22Rv1 (cell line): Measurements from ENCODE around the gene ZFYVE21.

Experiments
- ZFX ChIP-seq: fragments of 450-650 bp; IDR thresholded peaks from 2 replicates; pipeline ENCODE4 v1.6.1; 2017; ENCODE audit warnings: antibody characterized with exemption, borderline replicate concordance
- TF ChIP-seq, protein P1 (sequence below): fragments of 450-650 bp; IDR thresholded peaks from 2 replicates; pipeline ENCODE4 v1.5.1; 2017; ENCODE audit warnings: mild to moderate bottlenecking

GRCh38 chr14:103753774-103754173 lies 38.2 kb downstream of the ZFYVE21 start:
- TF ChIP-seq, protein P1, sequence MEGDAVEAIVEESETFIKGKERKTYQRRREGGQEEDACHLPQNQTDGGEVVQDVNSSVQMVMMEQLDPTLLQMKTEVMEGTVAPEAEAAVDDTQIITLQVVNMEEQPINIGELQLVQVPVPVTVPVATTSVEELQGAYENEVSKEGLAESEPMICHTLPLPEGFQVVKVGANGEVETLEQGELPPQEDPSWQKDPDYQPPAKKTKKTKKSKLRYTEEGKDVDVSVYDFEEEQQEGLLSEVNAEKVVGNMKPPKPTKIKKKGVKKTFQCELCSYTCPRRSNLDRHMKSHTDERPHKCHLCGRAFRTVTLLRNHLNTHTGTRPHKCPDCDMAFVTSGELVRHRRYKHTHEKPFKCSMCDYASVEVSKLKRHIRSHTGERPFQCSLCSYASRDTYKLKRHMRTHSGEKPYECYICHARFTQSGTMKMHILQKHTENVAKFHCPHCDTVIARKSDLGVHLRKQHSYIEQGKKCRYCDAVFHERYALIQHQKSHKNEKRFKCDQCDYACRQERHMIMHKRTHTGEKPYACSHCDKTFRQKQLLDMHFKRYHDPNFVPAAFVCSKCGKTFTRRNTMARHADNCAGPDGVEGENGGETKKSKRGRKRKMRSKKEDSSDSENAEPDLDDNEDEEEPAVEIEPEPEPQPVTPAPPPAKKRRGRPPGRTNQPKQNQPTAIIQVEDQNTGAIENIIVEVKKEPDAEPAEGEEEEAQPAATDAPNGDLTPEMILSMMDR, result no peak
- TF ChIP-seq ZFX, result no peak
